Measurements from ENCODE around the gene SLAMF8.

Gene SLAMF8

GRCh38 chr1:159868766-159869165 lies 42.1 kb downstream of the SLAMF8 start:
- TF ChIP-seq CTCF (conservative IDR thresholded peaks at IDR 0.05; ENCODE audit: low read depth, low read length): no peak
- no peak overlapping the region for H3K4me3 ChIP-seq (ENCODE audit: low read length)
- no peak for DNase-seq (ENCODE audit: low read depth)

GRCh38 chr1:159869173-159869572 lies 42.5 kb downstream of the SLAMF8 start:
- TF ChIP-seq CTCF (conservative IDR thresholded peaks at IDR 0.05; ENCODE audit: low read depth, low read length): no peak
- DNase-seq (ENCODE audit: low read depth): no peak
- no peak overlapping the region for H3K4me3 ChIP-seq (ENCODE audit: low read length)

GRCh38 chr1:159869607-159870006 lies 42.9 kb downstream of the SLAMF8 start:
- DNase-seq (ENCODE audit: low read depth): no peak
- no peak overlapping the region for H3K4me3 ChIP-seq (ENCODE audit: low read length)
- no peak for TF ChIP-seq CTCF (conservative IDR thresholded peaks at IDR 0.05; ENCODE audit: low read depth, low read length)

GRCh38 chr1:159870704-159871103 lies 44.0 kb downstream of the SLAMF8 start:
- H3K4me3 ChIP-seq (ENCODE audit: low read length): no peak overlapping the region
- no peak for DNase-seq (ENCODE audit: low read depth)
- TF ChIP-seq CTCF (conservative IDR thresholded peaks at IDR 0.05; ENCODE audit: low read depth, low read length): no peak

GRCh38 chr1:159872891-159873290 lies 46.2 kb downstream of the SLAMF8 start:
- no peak overlapping the region for H3K4me3 ChIP-seq (ENCODE audit: low read length)
- no peak for TF ChIP-seq CTCF (conservative IDR thresholded peaks at IDR 0.05; ENCODE audit: low read depth, low read length)
- no peak for DNase-seq (ENCODE audit: low read depth)

GRCh38 chr1:159873530-159874143 lies 47.0 kb downstream of the SLAMF8 start:
- no peak for TF ChIP-seq CTCF (conservative IDR thresholded peaks at IDR 0.05; ENCODE audit: low read depth, low read length)
- no peak overlapping the region for H3K4me3 ChIP-seq (ENCODE audit: low read length)
- no peak for DNase-seq (ENCODE audit: low read depth)

GRCh38 chr1:159877695-159878444 lies 51.2 kb downstream of the SLAMF8 start:
- no peak overlapping the region for H3K4me3 ChIP-seq (ENCODE audit: low read length)
- TF ChIP-seq CTCF (conservative IDR thresholded peaks at IDR 0.05; ENCODE audit: low read depth, low read length): no peak
- DNase-seq (ENCODE audit: low read depth): no peak
